GM12801 (cell line): ENCODE measurements around the gene SOSTDC1.

ENCODE experiments used
- TF ChIP-seq, protein P1 (sequence below): IDR thresholded peaks from one replicate; pipeline ENCODE4 v1.5.1; 2011; ENCODE audit warnings: control low read depth; ENCODE audit not compliant: insufficient read length; ENCODE audit errors: extremely low read depth

Gene SOSTDC1, protein sequence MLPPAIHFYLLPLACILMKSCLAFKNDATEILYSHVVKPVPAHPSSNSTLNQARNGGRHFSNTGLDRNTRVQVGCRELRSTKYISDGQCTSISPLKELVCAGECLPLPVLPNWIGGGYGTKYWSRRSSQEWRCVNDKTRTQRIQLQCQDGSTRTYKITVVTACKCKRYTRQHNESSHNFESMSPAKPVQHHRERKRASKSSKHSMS

GRCh38 chr7:16465469-16466361, at the start of gene SOSTDC1:
Gene SOSTDC1 (minus strand): TSS chr7:16465738. CDS start chr7:16465668, 70 bp downstream.
- TF ChIP-seq, protein P1, sequence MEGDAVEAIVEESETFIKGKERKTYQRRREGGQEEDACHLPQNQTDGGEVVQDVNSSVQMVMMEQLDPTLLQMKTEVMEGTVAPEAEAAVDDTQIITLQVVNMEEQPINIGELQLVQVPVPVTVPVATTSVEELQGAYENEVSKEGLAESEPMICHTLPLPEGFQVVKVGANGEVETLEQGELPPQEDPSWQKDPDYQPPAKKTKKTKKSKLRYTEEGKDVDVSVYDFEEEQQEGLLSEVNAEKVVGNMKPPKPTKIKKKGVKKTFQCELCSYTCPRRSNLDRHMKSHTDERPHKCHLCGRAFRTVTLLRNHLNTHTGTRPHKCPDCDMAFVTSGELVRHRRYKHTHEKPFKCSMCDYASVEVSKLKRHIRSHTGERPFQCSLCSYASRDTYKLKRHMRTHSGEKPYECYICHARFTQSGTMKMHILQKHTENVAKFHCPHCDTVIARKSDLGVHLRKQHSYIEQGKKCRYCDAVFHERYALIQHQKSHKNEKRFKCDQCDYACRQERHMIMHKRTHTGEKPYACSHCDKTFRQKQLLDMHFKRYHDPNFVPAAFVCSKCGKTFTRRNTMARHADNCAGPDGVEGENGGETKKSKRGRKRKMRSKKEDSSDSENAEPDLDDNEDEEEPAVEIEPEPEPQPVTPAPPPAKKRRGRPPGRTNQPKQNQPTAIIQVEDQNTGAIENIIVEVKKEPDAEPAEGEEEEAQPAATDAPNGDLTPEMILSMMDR, result no peak

DNA sequence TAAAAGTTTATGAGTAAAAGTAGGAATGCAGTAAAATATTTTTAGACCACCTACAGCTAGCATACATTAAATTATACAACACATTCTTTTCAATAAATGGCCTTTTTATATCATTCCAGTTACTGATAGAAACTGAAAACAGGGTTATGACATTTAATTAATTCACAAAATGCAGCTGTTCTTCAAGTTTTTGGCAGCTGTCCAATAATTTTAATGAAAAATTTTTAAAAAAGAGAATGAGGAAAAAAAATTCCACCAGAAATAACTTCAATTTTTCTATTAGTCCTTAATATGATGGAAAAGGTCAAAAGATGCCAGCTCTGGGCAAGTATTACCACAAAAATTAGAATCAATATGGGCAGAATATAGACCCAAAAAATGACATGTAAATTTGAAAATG, 49.2 kb upstream of the SOSTDC1 start:
- TF ChIP-seq, protein P1, result no peak

GRCh38 chr7:16514271-16514670, 48.7 kb upstream of the SOSTDC1 start:
- TF ChIP-seq, protein P1, result no peak

- TF ChIP-seq, protein P1, result no peak
These were observed 46.6 kb upstream of the SOSTDC1 start for GRCh38 chr7:16512097-16512496.

DNA sequence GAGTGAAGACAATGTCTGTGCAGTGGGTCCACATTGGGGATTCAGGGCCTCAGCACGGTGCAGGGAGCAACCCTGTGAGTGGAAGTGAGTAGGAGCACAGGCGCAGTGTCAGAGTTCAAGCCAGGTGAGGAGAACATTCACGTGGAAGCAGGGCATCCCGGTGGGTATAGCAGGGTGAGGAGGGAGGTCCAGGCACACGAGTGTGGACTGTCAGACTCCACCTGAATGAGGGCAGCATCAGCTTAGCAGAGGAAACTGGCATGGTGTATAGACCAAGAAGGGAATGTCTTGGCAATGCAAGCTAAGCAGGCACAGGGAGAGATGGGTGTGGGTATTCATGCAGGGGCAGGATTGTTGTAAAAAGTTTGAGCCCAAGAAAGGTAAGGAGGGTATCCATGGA, 45.8 kb upstream of the SOSTDC1 start:
- TF ChIP-seq, protein P1, result no peak

- TF ChIP-seq, protein P1, result no peak
These were observed 44.3 kb upstream of the SOSTDC1 start for GRCh38 chr7:16509829-16510228.

GRCh38 chr7:16504019-16504418, 38.5 kb upstream of the SOSTDC1 start:
- TF ChIP-seq, protein P1, result no peak
